Stimulated activated CD8-positive, alpha-beta memory T cell treated with anti-CD3 and anti-CD28 coated beads, Interleukin-4, amount 100 ng/mL, for 4 hours (primary cell): ENCODE measurements around the gene CWC27.
A peak's percentile ranks its signal among the peaks of the same experiment; 100 is the strongest.

Experiments used
- DNase-seq, 2 donors: peaks; one replicate each; pipeline ENCODE4 v3.0.0-alpha.2; 2020; ENCODE audit warnings: low read depth in 2 of 2, low spot score in 1 of 2

The CWC27 gene, protein sequence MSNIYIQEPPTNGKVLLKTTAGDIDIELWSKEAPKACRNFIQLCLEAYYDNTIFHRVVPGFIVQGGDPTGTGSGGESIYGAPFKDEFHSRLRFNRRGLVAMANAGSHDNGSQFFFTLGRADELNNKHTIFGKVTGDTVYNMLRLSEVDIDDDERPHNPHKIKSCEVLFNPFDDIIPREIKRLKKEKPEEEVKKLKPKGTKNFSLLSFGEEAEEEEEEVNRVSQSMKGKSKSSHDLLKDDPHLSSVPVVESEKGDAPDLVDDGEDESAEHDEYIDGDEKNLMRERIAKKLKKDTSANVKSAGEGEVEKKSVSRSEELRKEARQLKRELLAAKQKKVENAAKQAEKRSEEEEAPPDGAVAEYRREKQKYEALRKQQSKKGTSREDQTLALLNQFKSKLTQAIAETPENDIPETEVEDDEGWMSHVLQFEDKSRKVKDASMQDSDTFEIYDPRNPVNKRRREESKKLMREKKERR

DNA sequence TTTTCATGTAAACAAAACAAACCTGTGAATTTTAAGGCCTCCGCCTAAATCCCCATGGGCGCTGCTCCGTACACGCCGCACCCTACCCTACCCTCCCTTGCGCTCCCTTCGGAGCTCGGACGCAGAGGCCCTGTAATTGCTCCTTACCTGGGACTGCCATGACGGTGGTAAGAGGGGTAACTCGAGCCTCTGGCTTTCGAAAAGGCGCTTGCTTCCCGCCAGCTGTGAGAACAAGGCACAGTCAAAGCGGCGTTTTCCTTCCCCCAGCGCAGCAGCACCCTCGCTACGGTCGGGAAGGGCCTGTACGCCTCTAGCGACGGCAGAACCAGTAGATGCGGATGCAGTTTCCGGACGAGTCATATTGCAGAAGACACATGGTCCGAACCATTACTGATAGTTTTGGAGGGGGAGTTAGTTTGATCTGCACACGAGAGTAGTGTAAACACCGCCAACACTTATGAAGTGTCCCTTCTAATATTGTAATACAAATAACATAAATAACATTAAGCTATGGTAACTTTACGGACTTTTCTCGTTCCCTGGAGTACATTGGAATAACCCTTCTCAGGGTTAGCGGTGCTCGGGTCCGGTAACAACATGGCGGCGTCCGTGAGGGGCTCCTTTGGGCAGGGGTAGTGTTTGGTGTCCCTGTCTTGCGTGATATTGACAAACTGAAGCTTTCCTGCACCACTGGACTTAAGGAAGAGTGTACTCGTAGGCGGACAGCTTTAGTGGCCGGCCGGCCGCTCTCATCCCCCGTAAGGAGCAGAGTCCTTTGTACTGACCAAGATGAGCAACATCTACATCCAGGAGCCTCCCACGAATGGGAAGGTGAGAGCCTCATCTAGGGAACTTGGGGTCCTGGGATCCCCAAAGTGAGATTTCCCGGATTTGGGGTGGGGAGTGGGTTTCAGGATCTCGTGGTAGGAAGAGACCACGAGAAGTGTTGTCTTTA lies at the start of gene CWC27, which contains the start of gene SREK1IP1:
CWC27 (plus strand) TSS at position 573 of the 955 bp plus-strand sequence; CDS start at position 790, 217 bp downstream.
SREK1IP1 (minus strand) TSS at position 334 of the 955 bp plus-strand sequence; CDS start at position 160, 174 bp downstream.
- DNase-seq: peak; percentile 52 to 66

GRCh38 chr5:64722588-64722987 lies 46.1 kb upstream of the CWC27 start:
- no peak for DNase-seq

DNA sequence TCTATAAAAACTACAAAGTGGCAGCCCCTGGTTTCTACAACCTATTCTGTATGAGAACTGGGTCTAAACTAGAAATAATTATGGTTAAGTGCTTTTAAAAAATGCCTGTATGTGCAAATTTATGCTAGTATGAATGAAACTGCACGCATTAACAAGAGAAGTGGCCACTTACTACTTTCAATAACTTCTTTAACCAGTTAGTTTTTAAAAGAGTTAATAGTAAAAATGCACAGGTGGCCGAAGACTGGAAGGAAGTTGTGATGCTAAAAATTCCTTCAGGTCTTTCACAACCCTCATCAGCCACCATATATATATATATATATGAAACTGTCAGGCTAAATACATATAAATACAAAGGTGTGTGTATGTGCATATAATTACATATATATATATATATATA lies 41.6 kb upstream of the CWC27 start:
- DNase-seq: no peak

DNA sequence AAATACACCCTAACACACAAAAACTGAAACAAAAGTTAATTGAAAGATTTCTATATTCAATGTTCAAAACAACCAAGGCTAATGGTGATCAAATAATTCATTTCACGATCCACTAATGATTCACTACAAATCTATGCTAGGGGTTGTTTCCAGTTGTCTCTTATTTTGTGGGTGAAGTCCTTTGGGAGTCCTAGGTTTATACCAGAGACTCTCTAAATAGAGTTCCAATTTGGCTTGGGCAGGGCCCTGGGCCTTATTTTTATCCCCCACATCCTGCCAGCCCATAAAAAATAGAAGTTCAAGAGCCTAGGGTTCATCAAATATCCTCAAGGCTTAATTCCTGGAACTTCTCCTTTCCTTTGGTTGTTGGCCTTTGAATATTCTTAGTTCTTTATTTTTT lies 26.3 kb upstream of the CWC27 start:
- no peak for DNase-seq

GRCh38 chr5:64742821-64743220 lies 25.9 kb upstream of the CWC27 start:
- no peak for DNase-seq

- no peak for DNase-seq
These were observed 23.8 kb upstream of the CWC27 start for GRCh38 chr5:64744914-64745313.

DNA sequence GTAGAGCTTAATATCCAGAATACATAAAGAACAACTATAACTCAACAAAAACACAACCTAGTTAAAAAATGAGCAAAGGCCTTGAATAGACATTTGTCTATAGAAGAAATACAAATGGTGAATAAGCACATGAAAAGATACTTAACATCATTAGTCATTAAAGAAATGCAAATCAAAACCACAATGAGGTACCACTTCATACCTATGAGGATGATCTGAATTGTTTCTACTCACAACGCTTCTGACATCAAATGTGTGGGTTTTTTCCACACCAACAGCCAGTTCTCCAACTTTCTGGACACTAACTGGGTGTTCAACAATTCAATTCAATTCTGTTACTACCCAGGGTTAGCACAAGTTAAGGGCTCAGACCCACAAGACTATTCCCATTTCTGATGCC lies 22.3 kb upstream of the CWC27 start:
- no peak for DNase-seq

DNA sequence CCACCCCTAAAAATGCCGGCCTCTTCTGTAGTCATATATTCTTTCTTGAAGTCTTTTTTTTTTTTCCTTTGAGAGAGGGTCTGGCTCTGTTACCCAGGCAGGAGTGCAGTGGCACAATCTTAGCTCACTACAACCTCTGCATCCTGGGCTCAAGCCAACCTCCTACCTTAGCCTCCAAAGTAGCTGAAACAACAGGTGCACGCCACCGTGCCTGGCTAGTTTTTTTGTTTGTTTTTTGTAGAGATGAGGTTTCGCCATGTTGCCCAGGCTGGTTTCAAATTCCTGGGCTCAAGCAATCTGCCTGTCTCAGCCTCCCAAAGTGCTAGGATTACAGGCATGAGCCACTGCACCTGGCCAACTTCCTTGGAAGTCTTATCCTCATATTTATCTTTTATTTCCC lies 19.3 kb upstream of the CWC27 start:
- no peak for DNase-seq

DNA sequence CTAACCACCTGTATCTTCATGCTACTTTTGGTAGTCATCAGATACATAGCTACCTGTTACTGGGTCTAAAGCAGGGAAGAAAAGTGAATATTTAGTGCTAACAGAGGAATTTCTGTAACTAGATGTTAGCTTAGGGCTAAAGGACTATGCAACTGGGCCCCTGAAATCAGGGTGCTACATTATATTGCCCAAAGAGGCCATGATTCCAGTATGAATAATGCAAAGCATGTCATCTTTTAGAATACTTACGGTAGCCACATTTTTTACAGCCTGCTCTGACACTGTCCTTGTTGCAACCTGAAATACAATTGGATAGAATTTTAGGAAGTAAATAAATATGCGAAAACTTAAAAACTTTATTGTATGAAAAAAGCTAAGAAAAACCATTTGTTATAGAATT lies 14.7 kb upstream of the CWC27 start:
- DNase-seq: no peak

GRCh38 chr5:64758901-64759300 lies 9.8 kb upstream of the CWC27 start:
- no peak for DNase-seq

DNA sequence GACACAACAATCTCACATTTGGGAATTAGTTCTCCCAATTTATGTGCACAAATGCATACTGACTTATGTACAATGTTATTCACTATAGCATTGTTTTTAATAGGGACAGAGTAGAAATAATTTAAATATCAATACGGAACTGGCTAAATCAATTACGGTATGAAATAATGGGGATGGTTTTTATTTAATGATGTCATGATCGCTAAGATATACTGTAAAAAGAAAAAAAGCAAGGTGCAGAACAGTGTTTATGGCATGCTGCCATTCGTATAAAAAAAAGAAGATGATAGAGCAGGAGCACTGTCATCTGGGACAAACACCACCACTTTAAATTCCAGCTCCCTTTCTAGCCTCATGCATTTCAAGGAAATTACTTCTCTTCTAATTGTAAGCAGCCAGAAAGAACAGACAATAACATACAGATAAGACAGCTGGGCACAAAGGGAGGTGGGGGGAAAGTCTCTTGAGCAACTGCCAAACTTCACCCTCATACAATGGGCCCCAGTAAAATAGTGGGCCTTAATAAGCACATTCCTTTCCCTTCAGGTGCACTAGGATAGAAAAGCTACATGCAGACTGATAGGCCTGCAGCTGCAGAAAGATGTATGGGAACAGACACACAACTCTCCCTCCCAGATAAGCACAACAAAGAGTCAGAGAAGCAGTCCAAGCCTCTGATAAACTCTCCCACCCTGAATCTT lies 8.6 kb upstream of the CWC27 start:
- no peak for DNase-seq

- no peak for DNase-seq
These were observed 4.7 kb upstream of the CWC27 start for GRCh38 chr5:64763948-64764503.

DNA sequence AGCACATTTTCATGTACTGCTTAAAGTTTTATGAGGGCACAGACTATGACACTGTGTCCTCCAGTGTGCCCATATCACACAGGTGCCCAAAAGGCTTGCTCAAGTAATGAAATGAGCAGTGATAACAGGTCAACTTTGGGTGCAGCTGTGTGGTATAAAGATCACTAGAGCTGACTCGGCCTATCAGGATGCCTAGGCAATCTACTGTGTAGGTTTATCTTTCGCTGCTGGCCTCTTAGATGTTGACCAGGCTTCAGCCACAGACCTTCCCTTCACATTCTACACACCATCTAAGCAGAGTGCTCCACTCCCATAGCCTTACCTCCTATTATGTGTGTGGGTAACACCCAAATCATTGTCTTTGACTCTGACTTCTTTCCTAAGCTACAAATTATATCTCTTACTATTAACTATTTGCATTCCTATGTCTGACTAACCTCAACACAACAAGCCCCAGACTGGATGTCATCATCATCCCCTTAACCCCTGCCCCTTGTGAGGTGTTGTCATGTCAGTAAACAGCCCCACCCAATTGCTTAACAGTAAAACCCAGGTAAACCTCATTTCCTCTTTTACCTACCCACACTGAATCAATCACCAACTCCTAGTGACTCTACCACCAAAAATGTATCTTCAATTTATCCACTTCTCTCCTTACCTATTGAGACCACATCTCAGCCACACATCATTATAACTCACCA lies 2.8 kb upstream of the CWC27 start:
- DNase-seq: no peak

DNA sequence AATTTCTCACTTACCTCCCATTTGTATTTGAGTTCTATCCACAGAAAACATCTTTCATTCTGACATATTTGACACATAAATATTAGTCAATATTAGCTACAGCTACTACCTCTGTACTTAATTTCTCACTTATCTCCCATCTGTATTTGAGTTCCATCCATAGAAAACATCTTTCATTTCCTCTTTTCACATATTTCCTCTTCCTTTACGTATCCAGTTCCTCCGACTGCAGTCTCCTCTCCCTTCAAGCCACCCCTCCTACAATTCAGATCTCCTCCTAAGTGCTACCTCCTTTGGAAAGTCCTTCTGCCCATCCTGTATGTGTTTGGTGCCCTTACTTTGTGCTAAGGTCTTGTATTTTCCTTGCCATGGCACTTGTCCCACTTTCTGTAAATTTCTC lies 1.8 kb upstream of the CWC27 start:
- no peak for DNase-seq

DNA sequence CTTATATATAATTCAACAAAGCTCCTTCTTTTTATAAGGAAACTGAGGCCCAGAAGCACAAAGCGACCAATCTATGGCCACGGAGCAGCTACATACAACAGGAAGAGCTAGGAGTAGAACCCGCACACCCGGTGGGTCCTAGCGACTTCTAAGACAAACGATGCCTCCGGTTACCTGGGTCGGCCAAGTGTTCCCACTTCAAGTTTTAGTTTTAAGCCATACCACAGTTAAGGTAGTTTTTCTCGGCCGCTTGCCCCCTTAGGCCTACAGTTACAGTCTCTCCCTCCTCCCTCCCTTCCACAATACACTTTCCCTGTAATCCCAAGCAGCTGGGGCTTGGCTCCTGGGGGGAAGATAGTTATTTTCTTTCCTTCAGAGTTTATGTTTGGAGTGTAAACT lies 772 bp upstream of the CWC27 start:
- no peak for DNase-seq

DNA sequence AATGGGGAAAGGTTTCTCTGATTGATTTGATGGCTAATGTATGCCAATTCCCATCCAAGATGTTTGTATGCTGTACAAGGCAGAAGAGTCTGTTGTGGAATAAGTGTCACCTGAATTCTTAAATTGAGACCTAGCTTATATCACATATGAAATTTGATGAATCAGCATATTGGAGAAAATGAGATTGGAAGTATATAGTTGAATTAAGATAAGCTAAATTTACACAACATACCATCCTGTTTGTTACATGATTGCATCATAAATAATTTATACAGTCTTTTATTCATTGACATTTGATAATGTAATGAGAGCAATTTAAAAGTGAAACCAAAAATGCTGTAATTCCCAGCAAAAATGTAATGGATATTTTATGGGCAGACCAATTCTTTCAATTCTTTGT lies 1.1 kb downstream of the CWC27 start:
- no peak for DNase-seq

DNA sequence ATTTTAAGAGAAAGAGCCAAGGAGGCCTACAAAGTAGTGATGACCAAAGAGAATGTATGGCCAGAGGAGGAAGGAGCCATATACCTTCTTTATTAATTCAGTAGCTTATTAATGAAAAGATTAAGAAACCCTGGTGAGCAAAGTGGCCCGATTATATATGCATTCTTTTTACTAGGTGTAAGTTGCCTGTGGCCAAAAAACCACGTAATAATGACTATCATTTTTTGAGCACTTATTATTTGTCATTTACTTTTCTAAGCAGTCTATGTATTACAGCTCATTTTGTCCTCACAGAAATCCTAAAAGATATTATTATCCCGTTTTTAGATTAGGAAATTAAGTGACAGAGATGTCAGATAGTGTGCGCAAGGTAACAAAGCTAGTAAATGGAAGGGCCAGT lies 3.0 kb downstream of the CWC27 start:
- no peak for DNase-seq

DNA sequence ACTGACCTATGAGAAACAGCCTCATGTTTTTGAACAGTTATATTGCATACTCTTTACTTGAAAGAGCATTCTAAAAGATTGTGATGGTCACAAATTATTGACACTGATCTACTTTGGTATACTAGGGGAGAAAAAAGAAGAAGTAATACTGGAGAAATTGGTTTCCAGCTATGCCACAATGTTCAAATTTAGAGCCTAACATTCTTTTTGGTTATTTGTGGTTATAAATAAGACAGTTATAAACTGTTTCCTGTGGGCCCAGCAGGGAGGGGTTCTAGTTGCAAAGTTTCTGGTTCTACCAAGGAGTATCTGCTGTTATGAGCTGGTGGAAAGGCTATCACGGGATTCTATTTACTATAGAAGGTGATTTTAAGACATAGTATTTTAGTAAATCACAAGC lies 4.8 kb downstream of the CWC27 start:
- no peak for DNase-seq

DNA sequence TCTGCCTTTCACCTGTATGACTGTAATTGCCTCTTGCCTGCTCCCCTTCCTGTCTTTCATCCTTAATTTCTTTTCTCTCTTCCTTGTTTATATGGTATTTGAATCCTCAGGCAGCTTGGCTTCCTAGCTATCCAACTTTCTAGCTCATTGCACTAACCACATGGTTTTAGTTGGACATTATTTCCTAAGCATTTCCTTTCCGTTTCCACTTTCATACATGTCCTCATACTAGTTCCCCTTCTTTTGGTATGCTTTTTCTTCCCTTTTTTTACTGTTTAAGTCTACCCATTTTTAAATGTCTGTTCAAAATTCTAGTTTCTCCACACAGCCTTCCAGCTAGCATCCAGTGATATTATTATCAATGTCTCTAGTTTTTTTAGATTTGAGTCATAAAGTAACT lies 6.6 kb downstream of the CWC27 start:
- DNase-seq: no peak

DNA sequence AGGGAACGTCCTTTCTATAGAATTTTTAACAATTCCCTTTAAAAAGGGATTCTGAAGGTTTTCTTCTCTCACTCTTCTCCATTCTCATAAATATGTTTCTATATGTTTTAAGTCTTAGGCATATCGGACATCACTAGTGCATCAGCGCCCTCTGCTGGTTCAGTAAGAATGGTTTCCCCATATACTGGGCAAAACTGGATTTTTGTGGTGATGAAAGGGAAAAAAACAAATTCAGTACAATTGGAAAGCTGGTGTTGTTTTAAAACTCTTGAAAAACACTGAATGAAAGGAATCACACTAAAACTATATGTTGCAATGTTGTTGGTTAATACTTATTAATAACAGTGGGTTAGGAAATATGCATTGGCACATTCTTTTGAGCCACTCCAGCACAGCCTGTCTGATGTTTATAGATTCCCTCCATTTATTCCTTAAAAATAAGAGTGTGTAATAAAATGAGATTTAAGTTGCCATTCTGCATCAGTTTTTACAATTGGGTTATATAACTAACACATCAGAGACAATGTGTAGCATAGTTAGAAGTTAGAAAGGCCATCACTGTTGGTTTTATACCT lies 15.8 kb downstream of the CWC27 start:
- peak; percentile 18 to 53 for DNase-seq
